Endodermal cell (in vitro differentiated cells): ENCODE data around the gene SPTLC3. TPM values are rescaled to one million over a fixed set of nuclear protein-coding genes. Genes with fewer than 3 reads are reported as not detected.

ENCODE experiments used
- DNase-seq: peaks from one replicate; pipeline ENCODE4 v3.0.0-alpha.2; 2017
- H3K27ac ChIP-seq: 2 replicates; pipeline ENCODE4 v1.5.1; 2013; ENCODE audit warnings: mild to moderate bottlenecking, low read depth, low read length, moderate library complexity
- H3K27me3 ChIP-seq: 2 replicates; pipeline ENCODE4 v1.6.1; 2013; ENCODE audit warnings: mild to moderate bottlenecking, low read length, moderate library complexity; ENCODE audit not compliant: insufficient read depth, control insufficient read depth, poor library complexity, severe bottlenecking
- H3K36me3 ChIP-seq: 2 replicates; pipeline ENCODE4 v1.7.0; 2013; ENCODE audit warnings: mild to moderate bottlenecking, low read length, moderate library complexity; ENCODE audit not compliant: control insufficient read depth, insufficient read depth
- H3K4me1 ChIP-seq: one replicate; pipeline ENCODE4 v1.7.0; 2013; ENCODE audit warnings: low read length; ENCODE audit not compliant: control insufficient read depth, insufficient read depth
- H3K4me3 ChIP-seq: 2 replicates; pipeline ENCODE4 v1.5.1; 2013; ENCODE audit warnings: mild to moderate bottlenecking, low read length, moderate library complexity
- H3K9ac ChIP-seq: 2 replicates; pipeline ENCODE4 v1.6.1; 2013; ENCODE audit warnings: mild to moderate bottlenecking, low read length, moderate library complexity; ENCODE audit not compliant: poor library complexity, severe bottlenecking; ENCODE audit errors: extremely low read depth
- H3K9me3 ChIP-seq: 2 replicates; pipeline ENCODE4 v1.6.1; 2013; ENCODE audit warnings: mild to moderate bottlenecking, low read length, moderate library complexity; ENCODE audit not compliant: control insufficient read depth
- H3K27ac Mint-ChIP-seq: 2 replicates; pipeline ENCODE4 v1.8.0; 2020; ENCODE audit warnings: mixed read lengths
- H3K27me3 Mint-ChIP-seq: 2 replicates; pipeline ENCODE4 v1.8.0; 2021; ENCODE audit warnings: mild to moderate bottlenecking, mixed read lengths; ENCODE audit not compliant: insufficient read depth
- H3K36me3 Mint-ChIP-seq: 2 replicates; pipeline ENCODE4 v1.8.0; 2020; ENCODE audit warnings: low read depth, mixed read lengths
- H3K4me1 Mint-ChIP-seq: 2 replicates; pipeline ENCODE4 v1.8.0; 2020; ENCODE audit warnings: mixed read lengths
- H3K4me3 Mint-ChIP-seq: 2 replicates; pipeline ENCODE4 v1.8.0; 2020; ENCODE audit warnings: mild to moderate bottlenecking, moderate library complexity, mixed read lengths
- H3K9me3 Mint-ChIP-seq: 2 replicates; pipeline ENCODE4 v1.8.0; 2020; ENCODE audit warnings: mild to moderate bottlenecking, mixed read lengths
- CTCF ChIP-seq: fragments of 200-600 bp; sonication (generic); conservative IDR thresholded peaks from 2 replicates; pipeline ENCODE4 v1.5.0; 2021; ENCODE audit warnings: antibody characterized with exemption, mild to moderate bottlenecking
- WGBS, 2 experiments: methylation state at CpG; one replicate each; pipeline versions ENCODE4 v1.1.5 to v1.1.7; 2013; ENCODE audit warnings: missing lambda C conversion rate in 2 of 2, mixed read lengths in 1 of 2; ENCODE audit not compliant: insufficient coverage in 1 of 2, insufficient read length in 1 of 2; 5-methylcytosine and 5-hydroxymethylcytosine counted together
- total RNA-seq, 2 donors: library from RNA; stranded (reverse); fragmentation: NEBNext Ultra II Directional in 1 of 2; extraction: Animal tissue kit (Norgen Biotek cat#: 25700) in 1 of 2; gene quantifications; 2 replicates in 1 of 2; 3 replicates in 1 of 2; pipeline ENCODE4 v1.2.1, GENCODE V29; 2021

The SPTLC3 gene
- total RNA-seq, 2 donors from 2014 or later = 1.6 TPM

GRCh38 chr20:13148402-13148801 is 139.6 kb downstream of the SPTLC3 start:
- H3K36me3 ChIP-seq = no peaks in the 10 kb centered on the region
- H3K27ac Mint-ChIP-seq = no peak overlapping the region
- peaks cover 16% of the 10 kb centered on the region for H3K4me1 Mint-ChIP-seq
- peaks cover 2% of the 10 kb centered on the region for H3K9me3 Mint-ChIP-seq
- TF ChIP-seq CTCF = no peak
- peaks cover 4% of the 10 kb centered on the region for H3K27me3 ChIP-seq
- DNase-seq = no peak
- H3K9me3 ChIP-seq = no peaks in the 10 kb centered on the region
- no peak overlapping the region for H3K27ac ChIP-seq
- no peak overlapping the region for H3K4me3 ChIP-seq
- no peaks in the 10 kb centered on the region for H3K27me3 Mint-ChIP-seq
- WGBS, 2 experiments = 89 to 100% methylated on average over 4 of the region's 4 CpGs
- H3K9ac ChIP-seq = no peak overlapping the region
- H3K4me3 Mint-ChIP-seq = no peak overlapping the region
- peaks cover 3% of the 10 kb centered on the region for H3K4me1 ChIP-seq
- no peaks in the 10 kb centered on the region for H3K36me3 Mint-ChIP-seq

- H3K4me3 Mint-ChIP-seq = no peak overlapping the region
- Histone ChIP-seq H3K9ac (no peak overlapping the region), H3K4me3 (no peak overlapping the region), H3K27ac (no peak overlapping the region), H3K36me3 (no peaks in the 10 kb centered on the region), H3K9me3 (no peaks in the 10 kb centered on the region), H3K4me1 (peaks cover 3% of the 10 kb centered on the region), H3K27me3 (peaks cover 4% of the 10 kb centered on the region)
- WGBS, 2 experiments = 100% methylated on average over 1 of the region's 2 CpGs; no CpG with 5 or more reads in 1 of the 2 experiments
- no peak for DNase-seq
- H3K36me3 Mint-ChIP-seq = no peaks in the 10 kb centered on the region
- no peaks in the 10 kb centered on the region for H3K27me3 Mint-ChIP-seq
- H3K9me3 Mint-ChIP-seq = peaks cover 2% of the 10 kb centered on the region
- H3K27ac Mint-ChIP-seq = no peak overlapping the region
- peaks cover 16% of the 10 kb centered on the region for H3K4me1 Mint-ChIP-seq
- TF ChIP-seq CTCF = no peak
These were observed 140.2 kb downstream of the SPTLC3 start for GRCh38 chr20:13148961-13149360.

- peaks cover 3% of the 10 kb centered on the region for H3K4me1 ChIP-seq
- no peak for TF ChIP-seq CTCF
- H3K27me3 Mint-ChIP-seq = no peaks in the 10 kb centered on the region
- H3K9me3 ChIP-seq = no peaks in the 10 kb centered on the region
- peaks cover 16% of the 10 kb centered on the region for H3K4me1 Mint-ChIP-seq
- no peak overlapping the region for H3K9ac ChIP-seq
- WGBS, 2 experiments = 94 to 95% methylated on average over 5 to 8 of the region's 8 CpGs
- H3K4me3 Mint-ChIP-seq = no peak overlapping the region
- H3K36me3 ChIP-seq = no peaks in the 10 kb centered on the region
- H3K36me3 Mint-ChIP-seq = no peaks in the 10 kb centered on the region
- DNase-seq = no peak
- no peak overlapping the region for H3K27ac Mint-ChIP-seq
- H3K27ac ChIP-seq = no peak overlapping the region
- H3K4me3 ChIP-seq = no peak overlapping the region
- peaks cover 4% of the 10 kb centered on the region for H3K27me3 ChIP-seq
- peaks cover 2% of the 10 kb centered on the region for H3K9me3 Mint-ChIP-seq
These were observed 140.8 kb downstream of the SPTLC3 start for GRCh38 chr20:13149371-13150105.
